ENCODE data around the gene MAPK4.

Gene MAPK4

GRCh38 chr18:50578030-50578429 is 18.1 kb downstream of the MAPK4 start:
- H3K27ac ChIP-seq (ENCODE audit: low read depth, low read length), result no peak overlapping the region
- no peak overlapping the region for H3K4me3 ChIP-seq (ENCODE audit: low read depth, low read length)
- peaks cover 14% of the 10 kb centered on the region; the same call in 1 of the 2 replicates for H3K27me3 ChIP-seq (ENCODE audit: insufficient read depth, low read length)
- H3K79me2 ChIP-seq (ENCODE audit: control insufficient read depth, insufficient read depth, low read length, unreplicated experiment), result no peaks in the 10 kb centered on the region
- no peaks in the 10 kb centered on the region for H3K4me1 ChIP-seq (ENCODE audit: control insufficient read depth, insufficient read depth, low read length, unreplicated experiment)
- H2AFZ ChIP-seq (ENCODE audit: low read length, unreplicated experiment), result no peak overlapping the region
- no peaks in the 10 kb centered on the region for H3K36me3 ChIP-seq (ENCODE audit: insufficient read depth, low read length)

GRCh38 chr18:50578651-50579050 is 18.8 kb downstream of the MAPK4 start:
- no peaks in the 10 kb centered on the region for H3K79me2 ChIP-seq (ENCODE audit: control insufficient read depth, insufficient read depth, low read length, unreplicated experiment)
- H3K4me3 ChIP-seq (ENCODE audit: low read depth, low read length), result no peak overlapping the region
- H3K27me3 ChIP-seq (ENCODE audit: insufficient read depth, low read length), result peaks cover 13% of the 10 kb centered on the region; the same call in 1 of the 2 replicates
- no peaks in the 10 kb centered on the region for H3K4me1 ChIP-seq (ENCODE audit: control insufficient read depth, insufficient read depth, low read length, unreplicated experiment)
- no peak overlapping the region for H2AFZ ChIP-seq (ENCODE audit: low read length, unreplicated experiment)
- H3K36me3 ChIP-seq (ENCODE audit: insufficient read depth, low read length), result no peaks in the 10 kb centered on the region
- no peak overlapping the region for H3K27ac ChIP-seq (ENCODE audit: low read depth, low read length)

GRCh38 chr18:50579061-50579774 is 19.3 kb downstream of the MAPK4 start:
- H3K79me2 ChIP-seq (ENCODE audit: control insufficient read depth, insufficient read depth, low read length, unreplicated experiment), result no peaks in the 10 kb centered on the region
- peaks cover 7% of the 10 kb centered on the region; the same call in 1 of the 2 replicates for H3K27me3 ChIP-seq (ENCODE audit: insufficient read depth, low read length)
- no peaks in the 10 kb centered on the region for H3K4me1 ChIP-seq (ENCODE audit: control insufficient read depth, insufficient read depth, low read length, unreplicated experiment)
- no peak overlapping the region for H3K27ac ChIP-seq (ENCODE audit: low read depth, low read length)
- no peak overlapping the region for H2AFZ ChIP-seq (ENCODE audit: low read length, unreplicated experiment)
- no peaks in the 10 kb centered on the region for H3K36me3 ChIP-seq (ENCODE audit: insufficient read depth, low read length)
- no peak overlapping the region for H3K4me3 ChIP-seq (ENCODE audit: low read depth, low read length)

GRCh38 chr18:50581517-50581916 is 21.6 kb downstream of the MAPK4 start:
- no peak overlapping the region for H3K4me3 ChIP-seq (ENCODE audit: low read depth, low read length)
- H3K27me3 ChIP-seq (ENCODE audit: insufficient read depth, low read length), result no peaks in the 10 kb centered on the region

GRCh38 chr18:50582500-50582899 is 22.6 kb downstream of the MAPK4 start:
- H3K79me2 ChIP-seq (ENCODE audit: control insufficient read depth, insufficient read depth, low read length, unreplicated experiment), result no peaks in the 10 kb centered on the region
- H3K27me3 ChIP-seq (ENCODE audit: insufficient read depth, low read length), result no peaks in the 10 kb centered on the region
- no peak overlapping the region for H3K4me3 ChIP-seq (ENCODE audit: low read depth, low read length)
- H3K27ac ChIP-seq (ENCODE audit: low read depth, low read length), result no peak overlapping the region
- no peaks in the 10 kb centered on the region for H3K36me3 ChIP-seq (ENCODE audit: insufficient read depth, low read length)
- H3K4me1 ChIP-seq (ENCODE audit: control insufficient read depth, insufficient read depth, low read length, unreplicated experiment), result no peaks in the 10 kb centered on the region
- no peak overlapping the region for H2AFZ ChIP-seq (ENCODE audit: low read length, unreplicated experiment)

More at GRCh38 chr18:50581517-50581916, 21.6 kb downstream of the MAPK4 start:
- Histone ChIP-seq H3K79me2 (ENCODE audit: control insufficient read depth, insufficient read depth, low read length, unreplicated experiment) (no peaks in the 10 kb centered on the region), H3K4me1 (ENCODE audit: control insufficient read depth, insufficient read depth, low read length, unreplicated experiment) (no peaks in the 10 kb centered on the region), H3K27ac (ENCODE audit: low read depth, low read length) (no peak overlapping the region), H2AFZ (ENCODE audit: low read length, unreplicated experiment) (no peak overlapping the region), H3K36me3 (ENCODE audit: insufficient read depth, low read length) (no peaks in the 10 kb centered on the region)

- no peaks in the 10 kb centered on the region for H3K4me1 ChIP-seq (ENCODE audit: control insufficient read depth, insufficient read depth, low read length, unreplicated experiment)
- no peaks in the 10 kb centered on the region for H3K79me2 ChIP-seq (ENCODE audit: control insufficient read depth, insufficient read depth, low read length, unreplicated experiment)
- no peaks in the 10 kb centered on the region for H3K27me3 ChIP-seq (ENCODE audit: insufficient read depth, low read length)
- H2AFZ ChIP-seq (ENCODE audit: low read length, unreplicated experiment), result no peak overlapping the region
- no peak overlapping the region for H3K27ac ChIP-seq (ENCODE audit: low read depth, low read length)
- H3K4me3 ChIP-seq (ENCODE audit: low read depth, low read length), result no peak overlapping the region
- no peaks in the 10 kb centered on the region for H3K36me3 ChIP-seq (ENCODE audit: insufficient read depth, low read length)
Measured at GRCh38 chr18:50586710-50587109, 26.8 kb downstream of the MAPK4 start.

- no peaks in the 10 kb centered on the region for H3K79me2 ChIP-seq (ENCODE audit: control insufficient read depth, insufficient read depth, low read length, unreplicated experiment)
- H3K4me1 ChIP-seq (ENCODE audit: control insufficient read depth, insufficient read depth, low read length, unreplicated experiment), result no peaks in the 10 kb centered on the region
- no peak overlapping the region for H3K4me3 ChIP-seq (ENCODE audit: low read depth, low read length)
- no peak overlapping the region for H3K27ac ChIP-seq (ENCODE audit: low read depth, low read length)
- H2AFZ ChIP-seq (ENCODE audit: low read length, unreplicated experiment), result no peak overlapping the region
- H3K36me3 ChIP-seq (ENCODE audit: insufficient read depth, low read length), result no peaks in the 10 kb centered on the region
- H3K27me3 ChIP-seq (ENCODE audit: insufficient read depth, low read length), result no peaks in the 10 kb centered on the region
Measured at GRCh38 chr18:50590593-50590992, 30.7 kb downstream of the MAPK4 start.

- Histone ChIP-seq H3K36me3 (ENCODE audit: insufficient read depth, low read length) (no peaks in the 10 kb centered on the region), H3K27ac (ENCODE audit: low read depth, low read length) (no peak overlapping the region), H3K4me3 (ENCODE audit: low read depth, low read length) (no peak overlapping the region), H2AFZ (ENCODE audit: low read length, unreplicated experiment) (no peak overlapping the region), H3K4me1 (ENCODE audit: control insufficient read depth, insufficient read depth, low read length, unreplicated experiment) (no peaks in the 10 kb centered on the region), H3K79me2 (ENCODE audit: control insufficient read depth, insufficient read depth, low read length, unreplicated experiment) (no peaks in the 10 kb centered on the region), H3K27me3 (ENCODE audit: insufficient read depth, low read length) (no peaks in the 10 kb centered on the region)
Measured at GRCh38 chr18:50594012-50594411, 34.1 kb downstream of the MAPK4 start.

- no peaks in the 10 kb centered on the region for H3K79me2 ChIP-seq (ENCODE audit: control insufficient read depth, insufficient read depth, low read length, unreplicated experiment)
- no peak overlapping the region for H2AFZ ChIP-seq (ENCODE audit: low read length, unreplicated experiment)
- no peak overlapping the region for H3K4me3 ChIP-seq (ENCODE audit: low read depth, low read length)
- no peaks in the 10 kb centered on the region for H3K4me1 ChIP-seq (ENCODE audit: control insufficient read depth, insufficient read depth, low read length, unreplicated experiment)
- no peaks in the 10 kb centered on the region for H3K36me3 ChIP-seq (ENCODE audit: insufficient read depth, low read length)
- no peak overlapping the region for H3K27ac ChIP-seq (ENCODE audit: low read depth, low read length)
- no peaks in the 10 kb centered on the region for H3K27me3 ChIP-seq (ENCODE audit: insufficient read depth, low read length)
Measured at GRCh38 chr18:50594942-50595341, 35.1 kb downstream of the MAPK4 start.

GRCh38 chr18:50602466-50602865 is 42.6 kb downstream of the MAPK4 start:
- H3K4me1 ChIP-seq (ENCODE audit: control insufficient read depth, insufficient read depth, low read length, unreplicated experiment), result no peaks in the 10 kb centered on the region
- no peaks in the 10 kb centered on the region for H3K36me3 ChIP-seq (ENCODE audit: insufficient read depth, low read length)
- H3K79me2 ChIP-seq (ENCODE audit: control insufficient read depth, insufficient read depth, low read length, unreplicated experiment), result no peaks in the 10 kb centered on the region
- H3K27ac ChIP-seq (ENCODE audit: low read depth, low read length), result no peak overlapping the region
- no peak overlapping the region for H2AFZ ChIP-seq (ENCODE audit: low read length, unreplicated experiment)
- H3K27me3 ChIP-seq (ENCODE audit: insufficient read depth, low read length), result peaks cover 7% of the 10 kb centered on the region; the same call in 1 of the 2 replicates
- no peak overlapping the region for H3K4me3 ChIP-seq (ENCODE audit: low read depth, low read length)

GRCh38 chr18:50606609-50607008 is 46.7 kb downstream of the MAPK4 start:
- H3K4me3 ChIP-seq (ENCODE audit: low read depth, low read length), result no peak overlapping the region
- no peaks in the 10 kb centered on the region for H3K4me1 ChIP-seq (ENCODE audit: control insufficient read depth, insufficient read depth, low read length, unreplicated experiment)
- no peak overlapping the region for H2AFZ ChIP-seq (ENCODE audit: low read length, unreplicated experiment)
- H3K36me3 ChIP-seq (ENCODE audit: insufficient read depth, low read length), result no peaks in the 10 kb centered on the region
- H3K79me2 ChIP-seq (ENCODE audit: control insufficient read depth, insufficient read depth, low read length, unreplicated experiment), result no peaks in the 10 kb centered on the region
- peaks cover 7% of the 10 kb centered on the region; the same call in 1 of the 2 replicates for H3K27me3 ChIP-seq (ENCODE audit: insufficient read depth, low read length)
- H3K27ac ChIP-seq (ENCODE audit: low read depth, low read length), result no peak overlapping the region

All from ACC112 (cell line).